HEK293T (cell line): Measurements from ENCODE around the gene HOXB3.

ENCODE experiments used
- CTCF ChIA-PET: fragments of 350-600 bp; formaldehyde crosslinking; extraction: SDS; loops from one replicate; lab custom pipeline; 2021; ENCODE audit warnings: antibody characterized with exemption, inconsistent platforms; lab: Yijun Ruan, JAX
- POLR2A ChIA-PET: fragments of 350-600 bp; formaldehyde crosslinking; extraction: SDS; loops from one replicate; lab custom pipeline; 2020; ENCODE audit warnings: antibody characterized with exemption, inconsistent platforms; lab: Yijun Ruan, JAX
- DNase-seq: peaks from one replicate; pipeline ENCODE4 v3.0.0; 2012; ENCODE audit warnings: mixed read lengths; ENCODE audit errors: extremely low spot score
- ARNT ChIP-seq: fragments of 450-650 bp; IDR thresholded peaks from 2 replicates; pipeline ENCODE4 v1.6.1; 2017; ENCODE audit warnings: mild to moderate bottlenecking
- BHLHE40 ChIP-seq: fragments of 450-650 bp; IDR thresholded peaks from 2 replicates; pipeline ENCODE4 v1.6.1; 2016; ENCODE audit warnings: mild to moderate bottlenecking, moderate library complexity, borderline replicate concordance
- CTBP1 ChIP-seq: fragments of 450-650 bp; IDR thresholded peaks from 2 replicates; pipeline ENCODE4 v1.6.1; 2016; ENCODE audit warnings: borderline replicate concordance
- ELF4 ChIP-seq: fragments of 450-650 bp; IDR thresholded peaks from 2 replicates; pipeline ENCODE4 v1.6.1; 2017; ENCODE audit warnings: antibody characterized with exemption
- FOXA1 ChIP-seq: fragments of 450-650 bp; IDR thresholded peaks from 2 replicates; pipeline ENCODE4 v1.6.1; 2016; ENCODE audit warnings: mild to moderate bottlenecking
- FOXK2 ChIP-seq: fragments of 450-650 bp; IDR thresholded peaks from 2 replicates; pipeline ENCODE4 v1.6.1; 2016; ENCODE audit warnings: mild to moderate bottlenecking
- FOXM1 ChIP-seq: fragments of 450-650 bp; IDR thresholded peaks from 2 replicates; pipeline ENCODE4 v1.6.1; 2017; ENCODE audit warnings: mild to moderate bottlenecking, borderline replicate concordance
- HDGF ChIP-seq: fragments of 450-650 bp; IDR thresholded peaks from 2 replicates; pipeline ENCODE4 v1.6.1; 2017; ENCODE audit warnings: antibody characterized with exemption, borderline replicate concordance
- L3MBTL2 ChIP-seq: fragments of 450-650 bp; conservative IDR thresholded peaks from 2 replicates; pipeline ENCODE4 v1.6.1; 2016; ENCODE audit warnings: mild to moderate bottlenecking
- LEF1 ChIP-seq: fragments of 450-650 bp; IDR thresholded peaks from 2 replicates; pipeline ENCODE4 v1.6.1; 2017; ENCODE audit warnings: mild to moderate bottlenecking, borderline replicate concordance
- NFRKB ChIP-seq: fragments of 450-650 bp; IDR thresholded peaks from 2 replicates; pipeline ENCODE4 v1.6.1; 2016; ENCODE audit warnings: mild to moderate bottlenecking, moderate library complexity
- SP1 ChIP-seq: fragments of 450-650 bp; IDR thresholded peaks from 2 replicates; pipeline ENCODE4 v1.6.1; 2017
- SUZ12 ChIP-seq: fragments of 450-650 bp; IDR thresholded peaks from 2 replicates; pipeline ENCODE4 v1.6.1; 2016; ENCODE audit warnings: mild to moderate bottlenecking
- TARDBP ChIP-seq: fragments of 450-650 bp; IDR thresholded peaks from 2 replicates; pipeline ENCODE4 v1.6.1; 2016
- ZNF384 ChIP-seq: fragments of 450-650 bp; IDR thresholded peaks from 2 replicates; pipeline ENCODE4 v1.6.1; 2016
- TF ChIP-seq, protein P1 (sequence below): fragments of 450-650 bp; IDR thresholded peaks from 2 replicates; pipeline ENCODE4 v1.6.1; 2016

The HOXB3 gene

DNA sequence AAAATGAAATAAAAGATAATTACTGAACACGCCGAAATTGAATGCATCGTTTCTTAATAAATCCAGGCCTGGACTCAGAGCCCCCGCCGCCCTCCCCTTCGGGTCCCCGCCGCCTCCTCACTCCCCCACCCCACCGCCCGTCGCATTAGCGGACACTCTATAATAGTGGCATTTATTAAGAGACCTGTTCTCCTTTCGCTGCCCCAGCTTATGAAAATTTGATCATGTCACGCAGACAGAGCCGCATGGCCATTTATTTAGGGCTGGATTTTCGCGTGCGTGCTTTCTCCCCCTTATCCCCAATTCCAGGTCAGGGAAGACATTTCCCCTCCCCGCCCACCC, 38.9 kb downstream of the HOXB3 start:
- POLR2A ChIA-PET = no interaction called here
- CTCF ChIA-PET = no interaction called here
- no peak for TF ChIP-seq LEF1
- no peak for TF ChIP-seq FOXK2
- TF ChIP-seq, protein P1, sequence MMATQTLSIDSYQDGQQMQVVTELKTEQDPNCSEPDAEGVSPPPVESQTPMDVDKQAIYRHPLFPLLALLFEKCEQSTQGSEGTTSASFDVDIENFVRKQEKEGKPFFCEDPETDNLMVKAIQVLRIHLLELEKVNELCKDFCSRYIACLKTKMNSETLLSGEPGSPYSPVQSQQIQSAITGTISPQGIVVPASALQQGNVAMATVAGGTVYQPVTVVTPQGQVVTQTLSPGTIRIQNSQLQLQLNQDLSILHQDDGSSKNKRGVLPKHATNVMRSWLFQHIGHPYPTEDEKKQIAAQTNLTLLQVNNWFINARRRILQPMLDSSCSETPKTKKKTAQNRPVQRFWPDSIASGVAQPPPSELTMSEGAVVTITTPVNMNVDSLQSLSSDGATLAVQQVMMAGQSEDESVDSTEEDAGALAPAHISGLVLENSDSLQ = no peak
- TF ChIP-seq TARDBP = no peak
- TF ChIP-seq FOXM1 = no peak
- no peak for TF ChIP-seq ARNT
- TF ChIP-seq SUZ12 = no peak
- TF ChIP-seq ZNF384 = no peak
- TF ChIP-seq NFRKB = no peak
- no peak for TF ChIP-seq BHLHE40
- TF ChIP-seq L3MBTL2 = no peak
- TF ChIP-seq HDGF = no peak
- TF ChIP-seq FOXA1 = no peak
- no peak for TF ChIP-seq SP1
- no peak for TF ChIP-seq ELF4
- TF ChIP-seq CTBP1 = no peak
- DNase-seq = no peak

DNA sequence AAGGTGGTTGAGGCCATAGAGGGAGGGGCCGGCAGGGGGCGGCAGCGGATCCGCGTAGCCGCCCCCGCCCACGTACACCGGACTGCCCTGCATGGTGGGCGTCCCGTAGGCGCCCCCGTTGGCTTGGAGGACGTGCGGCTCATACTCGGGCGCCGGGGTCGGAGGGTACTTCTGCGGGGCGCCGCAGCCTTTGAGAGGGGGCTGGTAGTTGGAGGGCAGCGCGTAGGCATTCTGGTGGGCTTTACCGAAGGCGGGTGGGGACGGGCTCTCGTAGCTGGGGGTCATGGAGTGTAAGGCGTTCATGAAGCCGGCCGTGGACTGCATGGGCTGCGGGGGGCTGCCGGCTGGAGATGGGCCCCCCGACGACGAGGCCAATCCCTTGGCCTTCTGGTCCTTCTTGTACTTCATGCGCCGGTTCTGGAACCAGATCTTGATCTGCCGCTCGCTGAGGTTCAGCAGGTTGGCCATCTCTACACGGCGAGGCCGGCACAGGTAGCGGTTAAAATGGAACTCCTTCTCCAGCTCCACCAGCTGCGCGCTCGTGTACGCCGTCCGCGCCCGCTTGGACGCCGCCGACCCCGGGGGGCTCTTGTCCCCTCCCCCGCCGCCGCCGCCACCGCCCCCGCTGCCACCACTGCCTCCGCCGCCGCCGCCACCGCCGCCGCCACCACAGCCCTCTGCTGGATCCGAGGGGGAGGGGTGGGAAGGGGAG, 39.4 kb downstream of the HOXB3 start:
- POLR2A ChIA-PET = no interaction called here
- no peak for DNase-seq
- TF ChIP-seq NFRKB = no peak
- no peak for TF ChIP-seq ELF4
- no peak for TF ChIP-seq FOXA1
- TF ChIP-seq FOXK2 = no peak
- no peak for TF ChIP-seq L3MBTL2
- no peak for TF ChIP-seq HDGF
- no peak for TF ChIP-seq ZNF384
- TF ChIP-seq SUZ12 = no peak
- TF ChIP-seq SP1 = no peak
- TF ChIP-seq, protein P1 = no peak
- TF ChIP-seq FOXM1 = no peak
- CTCF ChIA-PET = no interaction called here

DNA sequence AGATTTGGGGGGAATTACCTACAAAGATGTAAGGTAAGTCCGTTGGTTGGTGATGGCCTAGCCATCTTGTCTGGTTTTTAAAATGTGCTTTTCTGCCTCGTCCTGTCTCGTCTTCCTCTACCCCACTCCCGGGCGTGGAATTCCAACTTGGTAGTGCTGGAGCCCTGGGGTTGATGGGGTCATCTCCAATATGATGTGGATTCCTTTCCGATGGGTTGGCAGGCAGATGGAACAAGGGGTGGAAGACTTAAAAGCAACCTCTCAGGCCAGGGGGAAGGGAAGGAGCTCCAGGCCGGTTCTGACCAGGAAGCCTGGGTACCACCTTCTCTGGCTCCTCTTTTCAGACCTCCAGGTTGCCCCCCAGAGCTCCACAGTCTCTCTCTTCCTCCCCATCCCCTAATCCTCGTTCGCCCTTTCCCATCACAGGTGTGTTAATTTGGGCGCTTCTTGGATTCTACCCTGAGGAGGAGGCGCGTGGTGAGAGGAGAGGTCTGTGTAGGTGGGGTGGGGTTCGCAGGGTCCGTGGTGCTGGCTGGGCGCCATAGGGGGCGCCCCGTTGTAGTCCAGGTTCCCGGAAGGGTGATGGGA, 40.0 kb downstream of the HOXB3 start:
- no peak for DNase-seq
- ChIA-PET POLR2A (no interaction called here), CTCF (interaction anchor here (0.6 kb wide), 1 partner anchor 41 kb away, joined by 3 read pairs; no protein-coding TSS in a partner anchor)
- TF ChIP-seq, protein P1 = no peak
- TF ChIP-seq SP1 = no peak
- no peak for TF ChIP-seq SUZ12
- TF ChIP-seq FOXA1 = no peak
- no peak for TF ChIP-seq ZNF384
- no peak for TF ChIP-seq CTBP1
- no peak for TF ChIP-seq TARDBP
- no peak for TF ChIP-seq L3MBTL2
- TF ChIP-seq BHLHE40 = no peak
- TF ChIP-seq ELF4 = no peak
- no peak for TF ChIP-seq ARNT
- TF ChIP-seq FOXM1 = no peak
- no peak for TF ChIP-seq FOXK2

DNA sequence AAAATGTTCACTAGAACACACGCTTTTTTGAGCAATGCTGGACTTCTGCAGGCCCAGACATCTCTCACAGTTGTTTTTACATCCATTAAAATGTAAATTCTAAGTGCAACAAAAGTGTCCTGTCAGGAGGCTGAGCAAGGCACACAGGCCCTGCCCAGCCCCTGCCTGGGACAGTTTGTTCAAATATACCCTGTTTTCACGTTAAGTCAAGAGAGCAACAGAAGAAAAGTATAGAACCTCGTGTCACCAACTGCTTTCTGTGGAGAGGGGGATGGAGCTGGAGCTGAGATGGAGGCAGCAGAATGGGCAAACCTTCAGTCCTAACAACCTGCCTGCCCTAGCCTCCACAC, 40.8 kb downstream of the HOXB3 start:
- no peak for DNase-seq
- ChIA-PET POLR2A (no interaction called here), CTCF (interaction anchor here (0.6 to 1.2 kb wide), 2 partner anchors 38 to 42 kb away, joined by 3 to 4 read pairs; no protein-coding TSS in a partner anchor)
- TF ChIP-seq SP1 (no peak), ZNF384 (no peak), HDGF (no peak), NFRKB (no peak), BHLHE40 (no peak), ELF4 (no peak), SUZ12 (no peak), CTBP1 (no peak), L3MBTL2 (no peak)
- TF ChIP-seq, protein P1 = no peak

DNA sequence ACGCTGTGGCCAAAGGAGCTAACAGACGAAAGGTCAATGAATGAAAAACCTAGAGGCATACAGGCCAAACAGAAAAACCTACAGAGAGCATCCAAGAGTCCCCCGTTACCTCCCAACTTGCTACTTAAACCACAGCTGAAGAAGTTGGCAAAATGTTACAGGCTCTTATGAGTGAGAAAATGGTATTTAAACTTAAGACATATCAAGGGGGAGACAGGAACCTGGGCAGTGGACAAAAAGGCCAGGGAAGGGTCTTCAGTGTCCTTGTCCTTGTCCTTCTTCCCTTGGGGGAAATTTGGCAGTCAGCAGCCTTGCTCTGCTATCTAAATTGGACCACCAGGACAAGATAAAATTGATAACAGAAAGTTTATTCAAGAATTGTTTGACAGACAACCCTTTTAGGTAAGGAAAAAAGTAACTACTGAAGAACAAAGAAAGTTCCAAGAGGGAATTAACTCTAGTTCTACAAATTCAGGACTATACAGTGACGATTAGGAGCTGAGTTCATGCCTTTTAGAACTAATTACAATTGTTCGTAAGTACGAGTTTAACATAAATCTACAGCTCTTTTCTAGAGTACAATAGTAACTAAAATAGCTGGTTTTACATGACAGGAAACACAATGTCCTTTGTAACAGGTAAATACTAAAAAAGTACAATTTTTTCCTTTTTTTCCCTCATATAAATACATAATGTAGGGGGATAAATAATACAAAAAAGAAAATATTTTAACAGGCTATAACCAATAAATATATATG, 41.3 kb downstream of the HOXB3 start:
- DNase-seq = no peak
- TF ChIP-seq FOXA1 (no peak), FOXM1 (no peak), ARNT (no peak), CTBP1 (no peak), BHLHE40 (no peak), FOXK2 (no peak), ZNF384 (no peak), TARDBP (no peak), SUZ12 (no peak)
- ChIA-PET POLR2A (interaction anchor here (0.9 to 3.1 kb wide), 5 partner anchors 8 to 500 kb away, joined by 3 to 21 read pairs (median 9); no protein-coding TSS in a partner anchor), CTCF (interaction anchor here (1.2 to 2.5 kb wide), 3 partner anchors 11 to 39 kb away, joined by 4 to 10 read pairs (median 4); no protein-coding TSS in a partner anchor)
